Kidney epithelial cell (primary cell): ENCODE measurements around the gene ME3. TPM values are rescaled to one million over a fixed set of nuclear protein-coding genes. Genes with fewer than 3 reads are reported as not detected.

Experiments used
- DNase-seq: peaks from one replicate; pipeline ENCODE4 v3.0.0-alpha.2; 2010; ENCODE audit warnings: low read depth
- H3K27me3 ChIP-seq: 2 replicates; pipeline ENCODE4 v1.6.0; 2011; ENCODE audit warnings: low read length; ENCODE audit not compliant: control insufficient read depth, insufficient read depth
- H3K36me3 ChIP-seq: 2 replicates; pipeline ENCODE4 v1.5.1; 2011; ENCODE audit warnings: low read length; ENCODE audit not compliant: control insufficient read depth, insufficient read depth
- H3K4me3 ChIP-seq: 2 replicates; pipeline ENCODE4 v1.5.1; 2011; ENCODE audit warnings: low read depth, mild to moderate bottlenecking, control low read depth, low read length
- CTCF ChIP-seq: IDR thresholded peaks from 2 replicates; pipeline ENCODE4 v1.5.1; 2011; ENCODE audit warnings: mild to moderate bottlenecking, moderate library complexity, low read length, control low read depth, inconsistent platforms; ENCODE audit not compliant: insufficient read depth, poor library complexity, severe bottlenecking
- total RNA-seq: library from RNA; depleted of rRNA; stranded (reverse); fragments of >200 nt; gene quantifications from 2 replicates; pipeline ENCODE4 v1.2.3, GENCODE V29; 2015

ME3 gene
- total RNA-seq, 1 donor from 2014 or later, result 35.7 TPM

GRCh38 chr11:86717817-86718501, 45.5 kb upstream of the ME3 start:
- TF ChIP-seq CTCF, result no peak
- no peak overlapping the region for H3K4me3 ChIP-seq
- DNase-seq, result no peak
- no peaks in the 10 kb centered on the region for H3K27me3 ChIP-seq
- no peaks in the 10 kb centered on the region for H3K36me3 ChIP-seq

GRCh38 chr11:86715611-86716010, 43.2 kb upstream of the ME3 start:
- Histone ChIP-seq H3K36me3 (no peaks in the 10 kb centered on the region), H3K27me3 (no peaks in the 10 kb centered on the region), H3K4me3 (no peak overlapping the region)
- DNase-seq, result no peak
- no peak for TF ChIP-seq CTCF

- H3K4me3 ChIP-seq, result no peak overlapping the region
- H3K36me3 ChIP-seq, result no peaks in the 10 kb centered on the region
- H3K27me3 ChIP-seq, result no peaks in the 10 kb centered on the region
- TF ChIP-seq CTCF, result no peak
- DNase-seq, result no peak
Measured at GRCh38 chr11:86713552-86713951, 41.1 kb upstream of the ME3 start.

GRCh38 chr11:86710936-86711335, 38.5 kb upstream of the ME3 start:
- Histone ChIP-seq H3K27me3 (no peaks in the 10 kb centered on the region), H3K4me3 (no peak overlapping the region), H3K36me3 (no peaks in the 10 kb centered on the region)
- no peak for TF ChIP-seq CTCF
- DNase-seq, result no peak

GRCh38 chr11:86708669-86709068, 36.3 kb upstream of the ME3 start:
- DNase-seq, result no peak
- no peaks in the 10 kb centered on the region for H3K36me3 ChIP-seq
- no peak for TF ChIP-seq CTCF
- H3K27me3 ChIP-seq, result no peaks in the 10 kb centered on the region
- no peak overlapping the region for H3K4me3 ChIP-seq
